ENCODE measurements around the gene RACK1. TPM values are rescaled to one million over a fixed set of nuclear protein-coding genes. Genes with fewer than 3 reads are reported as not detected.

RACK1 gene
- total and polyA plus RNA-seq, 2 of the 8 experiments (the other 6 are each of a cell fraction or from before 2014, with no cell fraction given), result 2,589 to 7,971 TPM

- peak overlapping the region; percentile 62 to 81 (median 76); a peak in 7 of 8 replicates for H3K4me3 ChIP-seq (ENCODE audit: extremely low read depth in 1 of 4, insufficient read depth in 2 of 4, low read depth in 3 of 4, low read length in 4 of 4)
- H3K9me3 ChIP-seq (ENCODE audit: insufficient read depth in 2 of 2, low read depth in 1 of 2, low read length in 1 of 2), result no peaks in the 10 kb centered on the region
- peak overlapping the region; percentile 64 to 96 for H3K4me2 ChIP-seq (ENCODE audit: insufficient read depth in 1 of 2, low read depth in 2 of 2, low read length in 2 of 2)
- no peak overlapping the region for H3K27ac ChIP-seq (ENCODE audit: low read depth, low read length)
- no peak overlapping the region; the same call in 1 of the 2 replicates for H3K18ac ChIP-seq (ENCODE audit: extremely low read depth, low read length)
- H3K27me3 ChIP-seq (replicated peaks in 1 of 4; ENCODE audit: control insufficient read depth in 3 of 4, extremely low read depth in 1 of 4, insufficient read depth in 3 of 4, low read length in 3 of 4), result peaks cover 15 to 40% (median 23%) of the 10 kb centered on the region in 4 experiments
- H4K91ac ChIP-seq (replicated peaks; ENCODE audit: insufficient read length, low read length), result no peak overlapping the region
- no peak overlapping the region for H2BK20ac ChIP-seq (ENCODE audit: low read length)
- ChIA-PET CTCF (ENCODE audit: partially characterized antibody) (interaction anchor here (1.0 to 12.3 kb wide), 6 partner anchors 7 to 28 kb away, joined by 3 to 197 read pairs (median 4); partner anchors contain the start of gene TRIM7), POLR2A (ENCODE audit: partially characterized antibody) (interaction anchor here (0.9 to 11.9 kb wide), 12 partner anchors 12 to 88 kb away, joined by 3 to 90 read pairs (median 4); partner anchors contain the start of genes RACK1, TRIM41 and TRIM7)
- H3K79me2 ChIP-seq (ENCODE audit: control insufficient read depth in 1 of 2, insufficient read depth in 2 of 2, low read length in 2 of 2), result no peaks in the 10 kb centered on the region
- no peak overlapping the region for H2BK120ac ChIP-seq (replicated peaks; ENCODE audit: low read depth, low read length)
- H3K56ac ChIP-seq (replicated peaks; ENCODE audit: insufficient read length, low read depth, low read length), result no peak overlapping the region
- H3K4ac ChIP-seq (replicated peaks; ENCODE audit: insufficient read length, low read depth, low read length), result no peak overlapping the region
- H4K5ac ChIP-seq (ENCODE audit: insufficient read length, low read depth, low read length), result no peak overlapping the region
- H2AFZ ChIP-seq (ENCODE audit: low read length), result no peak overlapping the region
- H3K9ac ChIP-seq (replicated peaks in 1 of 4; ENCODE audit: extremely low read depth in 1 of 4, low read depth in 3 of 4, low read length in 3 of 4), result no peak overlapping the region
- H3K23ac ChIP-seq (ENCODE audit: insufficient read length), result no peak overlapping the region
- peaks cover 4% of the 10 kb centered on the region in 2 experiments for H4K20me1 ChIP-seq (replicated peaks in 1 of 2; ENCODE audit: control insufficient read depth in 1 of 2, insufficient read depth in 2 of 2, low read length in 2 of 2)
- H3K36me3 ChIP-seq (ENCODE audit: control insufficient read depth in 2 of 4, insufficient read depth in 4 of 4, low read length in 3 of 4), result no peaks in the 10 kb centered on the region
- H3K79me1 ChIP-seq (ENCODE audit: low read depth, low read length), result no peaks in the 10 kb centered on the region
- H3K23me2 ChIP-seq (ENCODE audit: low read depth, low read length), result peaks cover 36% of the 10 kb centered on the region
- H2BK15ac ChIP-seq (ENCODE audit: low read length), result no peak overlapping the region
- H2BK5ac ChIP-seq (ENCODE audit: low read depth, low read length), result no peak overlapping the region
- DNase-seq (ENCODE audit: low read depth in 1 of 2, low spot score in 2 of 2) (no peak), FAIRE-seq (no peak)
- H2AK5ac ChIP-seq (ENCODE audit: low read depth, low read length), result no peak overlapping the region
- H3K4me1 ChIP-seq (replicated peaks in 1 of 4; ENCODE audit: control insufficient read depth in 3 of 4, insufficient read depth in 4 of 4, low read length in 3 of 4), result peaks cover 0 to 15% (median 7%) of the 10 kb centered on the region in 4 experiments; a peak in 6 of 7 replicates
- no peak overlapping the region for H3K14ac ChIP-seq (ENCODE audit: insufficient read length)
- 66% methylated on average over 12 of the region's 12 CpGs; no CpG with 5 or more reads in 1 of the 2 experiments for WGBS, 2 experiments (ENCODE audit: extremely low coverage in 1 of 2, insufficient coverage in 1 of 2, insufficient read length in 1 of 2, insufficient replicate concordance in 2 of 2, low coverage in 1 of 2, low lambda C conversion rate in 2 of 2, missing lambda C conversion rate in 1 of 2)
- H2BK12ac ChIP-seq (ENCODE audit: low read depth, low read length), result no peak overlapping the region
- no peak overlapping the region for H4K8ac ChIP-seq (ENCODE audit: extremely low read depth, insufficient read depth, low read length)
- TF ChIP-seq KDM5A (IDR thresholded peaks at IDR 0.05; ENCODE audit: low read length) (no peak), USF2 (IDR thresholded peaks at IDR 0.05; ENCODE audit: low read length) (no peak), JUND (IDR thresholded peaks at IDR 0.05; ENCODE audit: low read length) (no peak), EZH2 (IDR thresholded peaks at IDR 0.05; ENCODE audit: low read depth, low read length, severe bottlenecking) (no peak), HDAC2 (IDR thresholded peaks at IDR 0.05; ENCODE audit: borderline replicate concordance in 1 of 2, low read depth in 2 of 2, low read length in 2 of 2) (no peak), TAF1 (IDR thresholded peaks at IDR 0.05; ENCODE audit: low read depth, low read length) (no peak), CHD1 (IDR thresholded peaks at IDR 0.05; ENCODE audit: low read depth, low read length) (no peak), HDAC6 (IDR thresholded peaks at IDR 0.05; ENCODE audit: low read depth, low read length) (no peak), RFX5 (IDR thresholded peaks at IDR 0.05; ENCODE audit: borderline replicate concordance, low read depth, low read length) (no peak), GTF2F1 (IDR thresholded peaks at IDR 0.05; ENCODE audit: borderline replicate concordance, low read depth, low read length) (no peak), SUZ12 (IDR thresholded peaks at IDR 0.05; ENCODE audit: low read length) (no peak)
These were observed 51.2 kb downstream of the RACK1 start for GRCh38 chr5:181192337-181193046.
